IMR-90 (cell line): ENCODE results near the gene ESM1.

Experiments used
- CTCF ChIP-seq: conservative IDR thresholded peaks from 2 replicates; pipeline ENCODE4 v1.5.1; 2012; ENCODE audit warnings: mild to moderate bottlenecking, low read depth, low read length, improper control_type of control experiment
- MAFK ChIP-seq: IDR thresholded peaks from 2 replicates; pipeline ENCODE4 v1.6.1; 2012; ENCODE audit warnings: low read depth, low read length, improper control_type of control experiment
- MAZ ChIP-seq: IDR thresholded peaks from 2 replicates; pipeline ENCODE4 v1.6.1; 2012; ENCODE audit warnings: low read depth, mild to moderate bottlenecking, low read length, improper control_type of control experiment, moderate library complexity, borderline replicate concordance
- MXI1 ChIP-seq: IDR thresholded peaks from 2 replicates; pipeline ENCODE4 v1.6.1; 2012; ENCODE audit warnings: low read depth, mild to moderate bottlenecking, low read length, moderate library complexity, borderline replicate concordance
- POLR2A ChIP-seq: IDR thresholded peaks from 2 replicates; pipeline ENCODE4 v1.6.1; 2012; ENCODE audit warnings: mild to moderate bottlenecking, low read depth, low read length
- RCOR1 ChIP-seq: IDR thresholded peaks from 2 replicates; pipeline ENCODE4 v1.6.1; 2012; ENCODE audit warnings: mild to moderate bottlenecking, low read length, improper control_type of control experiment; ENCODE audit not compliant: insufficient replicate concordance
- RFX5 ChIP-seq: IDR thresholded peaks from 2 replicates; pipeline ENCODE4 v1.8.0; 2012; ENCODE audit warnings: low read depth, mild to moderate bottlenecking, low read length, moderate library complexity
- USF2 ChIP-seq: fragments of 150-350 bp; IDR thresholded peaks from 2 replicates; pipeline ENCODE4 v1.6.1; 2017; ENCODE audit warnings: mild to moderate bottlenecking, antibody characterized with exemption, low read length, low read depth

GRCh38 chr5:54981928-54982327 lies 3.5 kb downstream of the ESM1 start:
- no peak for TF ChIP-seq CTCF
- no peak for TF ChIP-seq USF2
- TF ChIP-seq MAFK, result no peak
- TF ChIP-seq MAZ, result no peak
- no peak for TF ChIP-seq MXI1
- no peak for TF ChIP-seq RFX5
- no peak for TF ChIP-seq RCOR1
- no peak for TF ChIP-seq POLR2A
